Neural cell (in vitro differentiated cells): ENCODE results near the gene ZBTB46. TPM values are rescaled to one million over a fixed set of nuclear protein-coding genes. Genes with fewer than 3 reads are reported as not detected.

Experiments
- H2AFZ ChIP-seq: fragments of 200-600, 300-800 bp; sonication (generic), shearing (Covaris generic); 2 replicates; pipeline ENCODE4 v1.6.0; 2014; ENCODE audit warnings: low read depth, mild to moderate bottlenecking, antibody characterized with exemption, low read length, moderate library complexity
- H3F3A ChIP-seq: fragments of 200-600 bp; shearing (Covaris generic); 2 replicates; pipeline ENCODE4 v1.6.1; 2016; ENCODE audit warnings: mild to moderate bottlenecking, moderate library complexity, mixed read lengths, antibody characterized with exemption, low read length; ENCODE audit not compliant: insufficient read depth, poor library complexity, severe bottlenecking
- H3K27ac ChIP-seq: fragments of 200-600, 300-800 bp; sonication (generic), shearing (Covaris generic); 2 replicates; pipeline ENCODE4 v1.5.1; 2014; ENCODE audit warnings: mild to moderate bottlenecking, low read length, moderate library complexity
- H3K27me3 ChIP-seq: fragments of 300-800, 200-600 bp; sonication (generic), shearing (Covaris generic); 2 replicates; pipeline ENCODE4 v1.6.0; 2014; ENCODE audit warnings: mild to moderate bottlenecking, low read depth, low read length, moderate library complexity; ENCODE audit not compliant: insufficient read depth
- H3K36me3 ChIP-seq: fragments of 300-800, 200-600 bp; sonication (generic), shearing (Covaris generic); 2 replicates; pipeline ENCODE4 v1.5.1; 2014; ENCODE audit warnings: mild to moderate bottlenecking, antibody characterized with exemption, low read length, moderate library complexity; ENCODE audit not compliant: insufficient read depth
- H3K4me2 ChIP-seq: fragments of 300-800, 200-600 bp; sonication (generic), shearing (Covaris generic); 2 replicates; pipeline ENCODE4 v1.6.0; 2014; ENCODE audit warnings: mild to moderate bottlenecking, low read length
- H3K4me3 ChIP-seq: fragments of 300-800, 200-600 bp; sonication (generic), shearing (Covaris generic); 2 replicates; pipeline ENCODE4 v1.5.1; 2014; ENCODE audit warnings: mild to moderate bottlenecking, low read length, moderate library complexity
- H3K79me2 ChIP-seq: fragments of 200-600 bp; shearing (Covaris generic); replicated peaks from 2 replicates; pipeline ENCODE4 v1.6.0; 2014; ENCODE audit warnings: mild to moderate bottlenecking, low read length, moderate library complexity; ENCODE audit not compliant: insufficient read depth
- H3K9ac ChIP-seq: fragments of 300-800, 200-600 bp; sonication (generic), shearing (Covaris generic); 2 replicates; pipeline ENCODE4 v1.6.1; 2016; ENCODE audit warnings: mild to moderate bottlenecking, low read length, mixed read lengths
- H3K9me2 ChIP-seq: fragments of 200-600 bp; shearing (Covaris generic); 2 replicates; pipeline ENCODE4 v1.6.1; 2016; ENCODE audit warnings: mild to moderate bottlenecking, low read length, mixed read lengths; ENCODE audit not compliant: insufficient read depth
- H3K9me3 ChIP-seq: fragments of 200-600, 300-800 bp; sonication (generic), shearing (Covaris generic); 2 replicates; pipeline ENCODE4 v1.6.1; 2016; ENCODE audit warnings: mild to moderate bottlenecking, mixed run types, low read length, moderate library complexity, mixed read lengths
- H4K20me1 ChIP-seq: fragments of 200-600 bp; shearing (Covaris generic); 2 replicates; pipeline ENCODE4 v1.6.1; 2016; ENCODE audit warnings: mild to moderate bottlenecking, mixed run types; ENCODE audit not compliant: insufficient read depth
- EP300 ChIP-seq: fragments of 450-650 bp; conservative IDR thresholded peaks from 2 replicates; pipeline ENCODE4 v1.6.1; 2014; ENCODE audit warnings: antibody characterized with exemption, mild to moderate bottlenecking, moderate library complexity; ENCODE audit not compliant: poor library complexity, severe bottlenecking
- EZH2 ChIP-seq: fragments of 200-600, 300-800 bp; shearing (Covaris generic), sonication (generic); IDR thresholded peaks from 2 replicates; pipeline ENCODE4 v1.6.1; 2014; ENCODE audit warnings: antibody characterized with exemption, low read length, borderline replicate concordance, mild to moderate bottlenecking; ENCODE audit not compliant: insufficient read depth, poor library complexity, severe bottlenecking
- MXI1 ChIP-seq: fragments of 450-650 bp; conservative IDR thresholded peaks from 2 replicates; pipeline ENCODE4 v1.6.1; 2014; ENCODE audit warnings: antibody characterized with exemption, mild to moderate bottlenecking; ENCODE audit not compliant: poor library complexity, severe bottlenecking
- POLR2AphosphoS5 ChIP-seq: IDR thresholded peaks from 2 replicates; pipeline ENCODE4 v1.6.1; 2012
- RAD21 ChIP-seq: fragments of 450-650 bp; conservative IDR thresholded peaks from 2 replicates; pipeline ENCODE4 v1.6.1; 2014; ENCODE audit warnings: antibody characterized with exemption, mild to moderate bottlenecking, moderate library complexity
- SMC3 ChIP-seq: fragments of 450-650 bp; conservative IDR thresholded peaks from 2 replicates; pipeline ENCODE4 v1.6.1; 2014; ENCODE audit warnings: antibody characterized with exemption, mild to moderate bottlenecking, moderate library complexity; ENCODE audit not compliant: poor library complexity
- TAF1 ChIP-seq: IDR thresholded peaks from 2 replicates; pipeline ENCODE4 v1.6.1; 2012; ENCODE audit warnings: low read depth
- polyA plus RNA-seq: library from polyadenylated mRNA; depleted of rRNA; stranded (reverse); fragments of >200 nt; gene quantifications from 2 replicates; pipeline ENCODE4 v1.2.3, GENCODE V29; 2014
- TF ChIP-seq, protein P1 (sequence below): IDR thresholded peaks from 2 replicates; pipeline ENCODE4 v1.6.1; 2012; ENCODE audit warnings: borderline replicate concordance
- TF ChIP-seq, protein P2 (sequence below): fragments of 450-650 bp; IDR thresholded peaks from 2 replicates; pipeline ENCODE4 v1.5.1; 2014; ENCODE audit warnings: antibody characterized with exemption, mild to moderate bottlenecking, moderate library complexity; ENCODE audit not compliant: poor library complexity, severe bottlenecking

Gene ZBTB46
- polyA plus RNA-seq, 1 donor from 2014 or later: 15.0 TPM

DNA sequence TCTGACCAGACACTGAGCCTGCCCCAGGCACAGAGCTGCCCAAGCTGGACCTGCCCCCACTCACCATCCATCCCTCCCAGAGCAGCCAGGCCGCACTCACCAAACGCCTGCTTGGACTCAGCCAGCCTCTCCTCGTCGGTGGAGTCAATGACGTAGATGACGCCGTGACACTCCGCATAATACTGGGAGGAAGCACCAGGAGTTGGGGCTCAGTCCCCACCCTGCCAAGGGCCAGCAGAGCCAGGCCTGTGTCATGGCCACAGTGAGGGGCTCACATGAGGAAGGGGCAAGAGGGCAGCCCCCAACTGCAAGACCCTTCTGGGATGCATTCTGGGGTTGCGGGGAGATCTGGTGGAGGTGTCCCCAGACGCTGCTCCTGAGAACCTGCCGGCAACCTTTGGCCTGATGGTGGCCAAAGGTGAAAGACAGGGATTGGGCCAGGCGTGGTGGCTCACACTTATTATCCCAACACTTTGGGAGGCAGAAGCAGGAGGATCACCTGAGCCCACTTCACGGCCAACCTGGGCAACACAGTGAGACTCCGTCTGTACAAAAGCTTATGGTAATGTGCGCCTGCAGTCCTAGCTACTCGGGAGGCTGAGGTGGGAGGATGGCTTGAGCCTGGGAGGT is 128.9 kb downstream of the ZBTB46 start:
- Histone ChIP-seq H3K27ac (no peak overlapping the region), H3K9ac (no peak overlapping the region), H3K4me2 (no peak overlapping the region), H3K36me3 (no peaks in the 10 kb centered on the region), H3K79me2 (peaks cover 6% of the 10 kb centered on the region), H3K4me3 (no peak overlapping the region), H3K9me3 (no peaks in the 10 kb centered on the region), H2AFZ (no peak overlapping the region), H3K9me2 (no peaks in the 10 kb centered on the region), H4K20me1 (no peaks in the 10 kb centered on the region), H3F3A (no peaks in the 10 kb centered on the region), H3K27me3 (no peaks in the 10 kb centered on the region)
- TF ChIP-seq, protein P1, sequence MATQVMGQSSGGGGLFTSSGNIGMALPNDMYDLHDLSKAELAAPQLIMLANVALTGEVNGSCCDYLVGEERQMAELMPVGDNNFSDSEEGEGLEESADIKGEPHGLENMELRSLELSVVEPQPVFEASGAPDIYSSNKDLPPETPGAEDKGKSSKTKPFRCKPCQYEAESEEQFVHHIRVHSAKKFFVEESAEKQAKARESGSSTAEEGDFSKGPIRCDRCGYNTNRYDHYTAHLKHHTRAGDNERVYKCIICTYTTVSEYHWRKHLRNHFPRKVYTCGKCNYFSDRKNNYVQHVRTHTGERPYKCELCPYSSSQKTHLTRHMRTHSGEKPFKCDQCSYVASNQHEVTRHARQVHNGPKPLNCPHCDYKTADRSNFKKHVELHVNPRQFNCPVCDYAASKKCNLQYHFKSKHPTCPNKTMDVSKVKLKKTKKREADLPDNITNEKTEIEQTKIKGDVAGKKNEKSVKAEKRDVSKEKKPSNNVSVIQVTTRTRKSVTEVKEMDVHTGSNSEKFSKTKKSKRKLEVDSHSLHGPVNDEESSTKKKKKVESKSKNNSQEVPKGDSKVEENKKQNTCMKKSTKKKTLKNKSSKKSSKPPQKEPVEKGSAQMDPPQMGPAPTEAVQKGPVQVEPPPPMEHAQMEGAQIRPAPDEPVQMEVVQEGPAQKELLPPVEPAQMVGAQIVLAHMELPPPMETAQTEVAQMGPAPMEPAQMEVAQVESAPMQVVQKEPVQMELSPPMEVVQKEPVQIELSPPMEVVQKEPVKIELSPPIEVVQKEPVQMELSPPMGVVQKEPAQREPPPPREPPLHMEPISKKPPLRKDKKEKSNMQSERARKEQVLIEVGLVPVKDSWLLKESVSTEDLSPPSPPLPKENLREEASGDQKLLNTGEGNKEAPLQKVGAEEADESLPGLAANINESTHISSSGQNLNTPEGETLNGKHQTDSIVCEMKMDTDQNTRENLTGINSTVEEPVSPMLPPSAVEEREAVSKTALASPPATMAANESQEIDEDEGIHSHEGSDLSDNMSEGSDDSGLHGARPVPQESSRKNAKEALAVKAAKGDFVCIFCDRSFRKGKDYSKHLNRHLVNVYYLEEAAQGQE: no peak

DNA sequence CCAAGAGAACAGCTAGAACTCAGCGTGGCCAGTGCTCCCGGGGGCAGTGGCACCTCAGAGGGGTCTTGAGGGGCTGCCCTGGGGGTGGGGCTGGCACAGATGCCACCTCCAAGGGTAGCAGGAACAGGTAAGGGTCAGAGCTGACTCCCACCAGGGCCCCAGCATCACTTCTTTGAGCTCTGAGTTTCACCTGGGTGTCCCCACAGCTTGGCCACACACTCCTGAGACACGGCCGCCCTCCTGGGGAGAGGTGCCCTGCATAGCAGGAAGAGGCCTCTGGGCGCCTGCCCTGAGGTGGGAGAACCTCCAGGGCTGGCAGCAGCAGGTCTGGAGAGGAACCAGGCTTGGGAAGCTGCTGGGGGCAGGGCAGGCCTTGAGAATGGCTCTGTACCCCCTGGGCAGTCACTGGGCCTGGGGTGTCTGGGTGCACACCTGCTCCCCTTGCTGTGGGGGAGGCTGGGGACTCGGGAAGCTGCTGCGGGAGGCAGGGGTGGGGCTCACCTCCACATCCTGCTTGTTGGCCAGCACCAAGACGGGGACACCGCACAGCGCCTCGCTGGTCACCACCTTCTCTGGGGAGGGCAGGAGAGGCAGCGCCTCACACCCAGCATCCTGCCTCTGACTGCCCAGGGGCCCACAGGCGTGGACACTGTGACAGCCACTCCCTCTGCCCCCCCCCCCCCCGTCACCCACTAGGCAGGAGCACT is 129.6 kb downstream of the ZBTB46 start:
- no peak overlapping the region for H3K4me3 ChIP-seq
- TF ChIP-seq POLR2AphosphoS5 (peak; percentile 10), MXI1 (no peak)
- H3K9ac ChIP-seq: no peak overlapping the region
- no peaks in the 10 kb centered on the region for H4K20me1 ChIP-seq
- H3F3A ChIP-seq: no peaks in the 10 kb centered on the region
- H2AFZ ChIP-seq: no peak overlapping the region
- H3K9me3 ChIP-seq: no peaks in the 10 kb centered on the region
- H3K79me2 ChIP-seq: peaks cover 2% of the 10 kb centered on the region
- no peak overlapping the region for H3K27ac ChIP-seq
- H3K9me2 ChIP-seq: no peaks in the 10 kb centered on the region
- H3K4me2 ChIP-seq: no peak overlapping the region
- H3K27me3 ChIP-seq: no peaks in the 10 kb centered on the region
- H3K36me3 ChIP-seq: no peaks in the 10 kb centered on the region

DNA sequence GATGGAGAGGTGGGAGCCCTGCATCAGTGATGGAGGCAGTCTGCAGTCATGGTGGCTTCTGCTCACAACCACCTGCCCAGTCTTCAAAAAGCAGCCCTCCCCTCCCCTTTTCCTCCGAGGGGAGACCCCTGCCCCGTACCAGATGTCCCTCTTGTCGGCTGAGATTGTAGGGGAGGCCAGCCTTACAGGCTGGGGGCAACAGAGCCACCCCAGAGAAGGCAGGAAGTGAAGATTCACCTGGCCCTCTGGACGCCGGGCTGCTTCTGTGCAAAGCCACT is 130.1 kb downstream of the ZBTB46 start:
- Histone ChIP-seq H3K36me3 (no peaks in the 10 kb centered on the region), H3K9me3 (no peaks in the 10 kb centered on the region), H3K9me2 (no peaks in the 10 kb centered on the region), H3F3A (no peaks in the 10 kb centered on the region), H3K79me2 (no peaks in the 10 kb centered on the region), H3K4me2 (no peak overlapping the region), H3K9ac (no peak overlapping the region), H4K20me1 (no peaks in the 10 kb centered on the region), H3K4me3 (no peak overlapping the region), H3K27ac (no peak overlapping the region), H3K27me3 (no peaks in the 10 kb centered on the region), H2AFZ (no peak overlapping the region)
- TF ChIP-seq, protein P2, sequence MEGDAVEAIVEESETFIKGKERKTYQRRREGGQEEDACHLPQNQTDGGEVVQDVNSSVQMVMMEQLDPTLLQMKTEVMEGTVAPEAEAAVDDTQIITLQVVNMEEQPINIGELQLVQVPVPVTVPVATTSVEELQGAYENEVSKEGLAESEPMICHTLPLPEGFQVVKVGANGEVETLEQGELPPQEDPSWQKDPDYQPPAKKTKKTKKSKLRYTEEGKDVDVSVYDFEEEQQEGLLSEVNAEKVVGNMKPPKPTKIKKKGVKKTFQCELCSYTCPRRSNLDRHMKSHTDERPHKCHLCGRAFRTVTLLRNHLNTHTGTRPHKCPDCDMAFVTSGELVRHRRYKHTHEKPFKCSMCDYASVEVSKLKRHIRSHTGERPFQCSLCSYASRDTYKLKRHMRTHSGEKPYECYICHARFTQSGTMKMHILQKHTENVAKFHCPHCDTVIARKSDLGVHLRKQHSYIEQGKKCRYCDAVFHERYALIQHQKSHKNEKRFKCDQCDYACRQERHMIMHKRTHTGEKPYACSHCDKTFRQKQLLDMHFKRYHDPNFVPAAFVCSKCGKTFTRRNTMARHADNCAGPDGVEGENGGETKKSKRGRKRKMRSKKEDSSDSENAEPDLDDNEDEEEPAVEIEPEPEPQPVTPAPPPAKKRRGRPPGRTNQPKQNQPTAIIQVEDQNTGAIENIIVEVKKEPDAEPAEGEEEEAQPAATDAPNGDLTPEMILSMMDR: no peak
- TF ChIP-seq, protein P1: no peak
- TF ChIP-seq MXI1: no peak
- TF ChIP-seq RAD21: no peak
- no peak for TF ChIP-seq EP300
- TF ChIP-seq TAF1: no peak
- TF ChIP-seq EZH2: no peak
- no peak for TF ChIP-seq SMC3
- no peak for TF ChIP-seq POLR2AphosphoS5
